Measurements from ENCODE around the gene CEBPZOS.

CEBPZOS gene

GRCh38 chr2:37156857-37157714 is 39.2 kb upstream of the CEBPZOS start, which contains the start of gene EIF2AK2:
TSS of gene EIF2AK2 (minus strand) at chr2:37156980. CDS start at chr2:37147806, 9,174 bp downstream.
- H3K27ac ChIP-seq, result peak within 1 kb of the TSS; percentile 61
- TF ChIP-seq CTCF (IDR thresholded peaks at IDR 0.05), result no peak
- TF ChIP-seq ZFX (IDR thresholded peaks at IDR 0.05; ENCODE audit: borderline replicate concordance), result no peak

- TF ChIP-seq CTCF (IDR thresholded peaks at IDR 0.05), result no peak
- TF ChIP-seq ZFX (IDR thresholded peaks at IDR 0.05; ENCODE audit: borderline replicate concordance), result no peak
- no peak overlapping the region for H3K27ac ChIP-seq
Observed at GRCh38 chr2:37164757-37165156, 31.5 kb upstream of the CEBPZOS start.

GRCh38 chr2:37167636-37168180 is 28.6 kb upstream of the CEBPZOS start:
- no peak overlapping the region for H3K27ac ChIP-seq
- no peak for TF ChIP-seq CTCF (IDR thresholded peaks at IDR 0.05)
- no peak for TF ChIP-seq ZFX (IDR thresholded peaks at IDR 0.05; ENCODE audit: borderline replicate concordance)

- H3K27ac ChIP-seq, result no peak overlapping the region
- TF ChIP-seq ZFX (IDR thresholded peaks at IDR 0.05; ENCODE audit: borderline replicate concordance) (no peak), CTCF (IDR thresholded peaks at IDR 0.05) (peak; percentile 91)
Observed at GRCh38 chr2:37168217-37168981, 27.9 kb upstream of the CEBPZOS start.

- TF ChIP-seq ZFX (IDR thresholded peaks at IDR 0.05; ENCODE audit: borderline replicate concordance) (no peak), CTCF (IDR thresholded peaks at IDR 0.05) (no peak)
- no peak overlapping the region for H3K27ac ChIP-seq
Observed at GRCh38 chr2:37171624-37171950, 24.7 kb upstream of the CEBPZOS start.

GRCh38 chr2:37173741-37174140 is 22.6 kb upstream of the CEBPZOS start:
- TF ChIP-seq ZFX (IDR thresholded peaks at IDR 0.05; ENCODE audit: borderline replicate concordance) (no peak), CTCF (IDR thresholded peaks at IDR 0.05) (no peak)
- no peak overlapping the region for H3K27ac ChIP-seq

All from 22Rv1 (cell line).